ENCODE results near the gene ANAPC1. TPM values are rescaled to one million over a fixed set of nuclear protein-coding genes. Genes with fewer than 3 reads are reported as not detected.
"Not testable (repeated sequence)": the region's sequence is repeated elsewhere in the genome, so short reads cannot be mapped to it uniquely, and the experiment has no call there.

The ANAPC1 gene
- total RNA-seq, 1 experiment from 2014 or later = 60.8 TPM

DNA sequence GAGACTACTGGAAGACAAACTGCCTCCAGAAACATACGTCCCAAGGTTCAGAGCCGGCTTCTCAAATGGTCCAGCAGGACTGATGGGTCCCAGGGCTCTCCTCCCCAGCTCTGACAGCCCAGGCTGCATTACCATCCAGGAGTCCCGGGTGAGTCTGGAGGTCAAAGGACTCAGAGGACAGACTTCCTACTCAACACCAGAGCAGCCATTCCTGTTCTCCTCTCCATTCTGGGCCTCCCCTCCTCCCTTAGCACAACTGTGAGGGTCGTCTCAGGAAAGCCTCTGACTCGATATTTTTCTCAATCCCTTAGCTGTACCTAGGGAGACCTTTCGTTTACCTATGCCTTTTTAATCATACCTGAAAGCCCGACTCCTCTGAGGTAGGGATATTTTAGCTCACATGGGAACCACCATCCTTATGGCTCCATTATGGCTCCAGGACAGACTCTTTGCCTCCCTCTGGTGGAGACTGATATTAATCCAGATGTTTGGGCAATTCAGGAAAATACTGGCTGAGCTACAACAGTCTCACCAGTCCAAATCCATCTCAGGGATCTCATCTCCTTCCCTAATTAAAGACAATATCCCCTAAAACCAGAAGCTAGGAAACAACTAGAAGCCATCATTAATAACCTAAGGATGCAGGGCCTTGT, 70.9 kb downstream of the ANAPC1 start:
- not testable (repeated sequence) for DNase-seq (ENCODE audit: low spot score)

GRCh38 chr2:111790633-111791032, 93.4 kb downstream of the ANAPC1 start:
- not testable (repeated sequence) for DNase-seq (ENCODE audit: low spot score)

DNA sequence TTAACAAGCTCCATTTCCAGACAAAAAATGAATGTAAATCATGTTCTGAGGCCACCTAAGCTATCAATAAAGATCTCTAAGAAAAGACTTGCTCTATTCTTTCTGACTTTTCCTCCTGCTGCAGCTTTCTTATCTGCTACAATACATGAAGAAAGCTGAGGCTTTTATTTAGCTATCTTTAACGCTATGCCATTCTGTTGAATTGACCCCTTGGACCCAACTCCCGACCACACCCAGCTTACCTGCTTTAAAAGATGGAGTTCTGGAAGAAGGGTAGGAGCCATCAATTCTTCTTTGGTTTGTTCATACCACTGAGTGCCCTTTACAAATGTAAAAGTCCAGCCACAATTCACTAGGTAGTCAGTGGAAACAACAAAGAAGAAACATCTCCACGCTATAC, 99.9 kb downstream of the ANAPC1 start:
- not testable (repeated sequence) for DNase-seq (ENCODE audit: low spot score)

DNA sequence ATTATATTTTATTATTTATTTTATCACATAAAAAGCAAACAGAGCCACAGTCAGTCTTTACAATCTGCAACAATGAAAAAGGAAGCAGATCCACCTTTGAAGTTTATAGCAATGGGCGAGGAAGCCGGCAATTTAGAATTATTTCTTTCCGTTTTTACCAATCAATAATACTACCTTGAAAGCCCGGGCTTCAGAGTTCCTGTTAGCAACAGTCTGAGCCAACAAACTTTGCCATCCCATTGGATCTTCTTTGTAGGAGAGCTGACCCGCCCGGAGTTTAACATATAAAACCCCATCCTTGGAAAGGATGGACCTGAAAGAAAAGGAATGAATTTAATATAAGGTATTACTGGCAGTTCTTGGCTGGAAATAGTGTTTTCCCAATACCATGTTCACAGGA, 101.8 kb downstream of the ANAPC1 start:
- not testable (repeated sequence) for DNase-seq (ENCODE audit: low spot score)

- DNase-seq (ENCODE audit: low spot score) = not testable (repeated sequence)
Observed at GRCh38 chr2:111781443-111782094, 102.4 kb downstream of the ANAPC1 start.

GRCh38 chr2:111777155-111777554, 106.8 kb downstream of the ANAPC1 start:
- not testable (repeated sequence) for DNase-seq (ENCODE audit: low spot score)

DNA sequence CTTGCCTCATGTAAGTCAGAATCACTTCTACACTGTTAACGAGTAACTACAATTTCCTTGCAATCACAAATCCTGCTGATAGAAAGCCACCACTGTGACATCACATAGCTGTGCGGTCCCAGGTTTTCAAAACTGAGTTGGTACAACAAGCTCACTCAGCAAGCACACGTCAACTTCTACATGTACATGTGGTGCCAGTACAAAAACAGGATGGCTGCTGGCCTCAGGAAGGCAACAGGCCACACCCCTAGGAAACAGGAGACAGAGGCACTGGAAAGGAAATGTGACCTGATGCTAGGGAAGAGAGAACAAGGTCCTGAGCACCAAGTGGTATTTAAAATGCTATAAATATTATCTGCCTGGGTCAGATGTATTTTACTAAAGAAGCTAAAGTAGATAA, 107.7 kb downstream of the ANAPC1 start:
- not testable (repeated sequence) for DNase-seq (ENCODE audit: low spot score)

DNA sequence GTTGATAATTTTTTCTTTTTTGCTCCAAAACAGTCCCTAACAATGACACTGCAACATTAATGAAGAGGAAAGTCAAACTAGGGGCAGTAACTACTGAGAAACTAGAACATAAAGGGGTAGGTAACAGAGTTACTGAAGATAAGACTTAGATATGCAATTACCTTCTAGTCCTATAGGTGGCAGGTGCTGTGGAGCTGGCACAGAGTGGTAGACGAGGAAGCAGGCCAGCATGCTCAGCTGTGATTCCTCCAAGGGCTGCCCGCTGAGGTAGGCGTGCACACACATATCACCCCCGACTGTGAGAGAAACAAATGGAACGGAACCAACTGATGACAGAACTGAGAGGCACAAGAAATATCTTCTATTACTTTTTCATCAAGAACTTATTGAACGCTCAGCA, 111.8 kb downstream of the ANAPC1 start:
- not testable (repeated sequence) for DNase-seq (ENCODE audit: low spot score)

GRCh38 chr2:111770916-111771658, 112.9 kb downstream of the ANAPC1 start:
- DNase-seq (ENCODE audit: low spot score) = not testable (repeated sequence)

GRCh38 chr2:111768266-111769190, 115.5 kb downstream of the ANAPC1 start:
- DNase-seq (ENCODE audit: low spot score) = not testable (repeated sequence)

- not testable (repeated sequence) for DNase-seq (ENCODE audit: low spot score)
Observed at GRCh38 chr2:111767087-111767486, 116.9 kb downstream of the ANAPC1 start.

GRCh38 chr2:111766295-111766694, 117.7 kb downstream of the ANAPC1 start:
- not testable (repeated sequence) for DNase-seq (ENCODE audit: low spot score)

- not testable (repeated sequence) for DNase-seq (ENCODE audit: low spot score)
Observed at GRCh38 chr2:111764151-111764550, 119.8 kb downstream of the ANAPC1 start.

GRCh38 chr2:111760697-111761284, 123.2 kb downstream of the ANAPC1 start:
- not testable (repeated sequence) for DNase-seq (ENCODE audit: low spot score)

GRCh38 chr2:111752533-111752932, 131.5 kb downstream of the ANAPC1 start:
- not testable (repeated sequence) for DNase-seq (ENCODE audit: low spot score)

- DNase-seq (ENCODE audit: low spot score) = not testable (repeated sequence)
Observed at GRCh38 chr2:111750641-111751040, 133.4 kb downstream of the ANAPC1 start.

DNA sequence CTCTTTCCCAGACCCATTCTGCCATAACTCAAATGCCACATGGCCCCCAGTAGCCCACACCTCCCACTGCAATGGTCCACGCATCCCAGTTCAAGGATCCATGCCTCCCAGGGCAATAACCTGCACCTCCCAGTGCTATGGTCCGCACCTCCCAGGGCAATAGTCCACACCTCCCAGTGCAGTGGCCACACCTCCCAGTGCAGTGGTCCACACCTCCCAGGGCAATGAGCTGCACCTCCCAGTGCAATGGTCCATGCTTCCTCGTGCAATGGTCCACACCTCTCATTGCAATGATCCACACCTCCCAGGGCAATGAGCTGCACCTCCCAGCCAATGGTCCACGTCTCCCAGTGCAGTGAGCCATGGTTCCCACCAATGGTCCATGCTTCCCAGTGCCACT, 135.6 kb downstream of the ANAPC1 start:
- DNase-seq (ENCODE audit: low spot score) = not testable (repeated sequence)

GRCh38 chr2:111747410-111748115, 136.4 kb downstream of the ANAPC1 start:
- not testable (repeated sequence) for DNase-seq (ENCODE audit: low spot score)

- DNase-seq (ENCODE audit: low spot score) = not testable (repeated sequence)
Observed at GRCh38 chr2:111744751-111745150, 139.2 kb downstream of the ANAPC1 start.

GRCh38 chr2:111741517-111741916, 142.5 kb downstream of the ANAPC1 start:
- not testable (repeated sequence) for DNase-seq (ENCODE audit: low spot score)
